ENCODE measurements around the gene CSAG2. TPM values are rescaled to one million over a fixed set of nuclear protein-coding genes. Genes with fewer than 3 reads are reported as not detected.
"Not testable (repeated sequence)": the region's sequence is repeated elsewhere in the genome, so short reads cannot be mapped to it uniquely, and the experiment has no call there.

Gene CSAG2
- total RNA-seq (2014; rRNA removed; shearing (Covaris generic)) (not detected in 2 replicates), polyA plus RNA-seq (2016; fragmentation: Nextera tagmentation; extraction: Ambion mirVana) (not detected in 2 replicates)
- long read RNA-seq: 0 reads

- not testable (repeated sequence) for H3K27ac ChIP-seq (ENCODE audit: low read depth); ATAC-seq
Observed at GRCh38 chrX:152709173-152709572, at the start of gene CSAG2. CSAG2 (minus strand) TSS chrX:152709273; CDS start chrX:152709112, 161 bp downstream.

DNA sequence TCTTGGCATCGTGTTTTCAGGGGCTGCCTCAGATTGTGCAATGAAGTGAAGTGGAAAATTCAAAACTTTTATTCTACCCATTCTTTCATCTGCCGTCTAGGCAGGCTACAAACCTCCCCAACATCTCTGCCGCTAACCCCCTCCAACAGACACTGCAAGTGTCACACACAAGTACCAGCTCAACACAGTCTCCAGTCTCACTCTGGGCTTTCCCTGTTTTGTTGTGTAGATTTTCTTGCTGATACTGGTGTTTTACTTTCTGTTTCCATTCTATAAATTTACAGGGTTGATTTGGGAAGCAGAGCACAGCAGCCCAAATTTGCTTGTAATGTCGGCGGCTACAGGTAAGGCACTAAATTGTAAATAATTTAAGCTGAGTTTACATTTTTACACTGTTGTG, 45.8 kb upstream of the CSAG2 start:
- H4K20me1 ChIP-seq (replicated peaks; ENCODE audit: insufficient read depth); H3K27me3 ChIP-seq (ENCODE audit: insufficient read depth); H3K4me1 ChIP-seq (ENCODE audit: insufficient read depth); H3K4me3 Mint-ChIP-seq; H3K36me3 ChIP-seq (ENCODE audit: insufficient read depth); H3K36me3 Mint-ChIP-seq (ENCODE audit: low read depth); H3K4me2 ChIP-seq; H3K9me2 ChIP-seq (ENCODE audit: insufficient read depth); DNase-seq (ENCODE audit: low spot score); H2AFZ ChIP-seq; H3K4me1 Mint-ChIP-seq; H3K9me3 Mint-ChIP-seq; H3K27ac ChIP-seq (ENCODE audit: low read depth); H3K27me3 Mint-ChIP-seq (ENCODE audit: insufficient read depth, low read depth, poor library complexity); H3K4me3 ChIP-seq; H3K27ac Mint-ChIP-seq; H3K79me2 ChIP-seq (replicated peaks; ENCODE audit: insufficient read depth); ATAC-seq; H3F3A ChIP-seq (replicated peaks; ENCODE audit: low read depth): not testable (repeated sequence)

More at GRCh38 chrX:152709173-152709572, at the start of gene CSAG2:
- not testable (repeated sequence) for H3K4me3 ChIP-seq; H3K4me1 Mint-ChIP-seq; H3K27me3 ChIP-seq (ENCODE audit: insufficient read depth); H3K4me3 Mint-ChIP-seq; H3K4me2 ChIP-seq; H3K27me3 Mint-ChIP-seq (ENCODE audit: insufficient read depth, low read depth, poor library complexity); H4K20me1 ChIP-seq (replicated peaks; ENCODE audit: insufficient read depth); H3K4me1 ChIP-seq (ENCODE audit: insufficient read depth); H3K36me3 ChIP-seq (ENCODE audit: insufficient read depth); H2AFZ ChIP-seq; H3K36me3 Mint-ChIP-seq (ENCODE audit: low read depth); H3K9me3 Mint-ChIP-seq; H3K79me2 ChIP-seq (replicated peaks; ENCODE audit: insufficient read depth); H3F3A ChIP-seq (replicated peaks; ENCODE audit: low read depth); H3K27ac Mint-ChIP-seq; H3K9me2 ChIP-seq (ENCODE audit: insufficient read depth); DNase-seq (ENCODE audit: low spot score)

DNA sequence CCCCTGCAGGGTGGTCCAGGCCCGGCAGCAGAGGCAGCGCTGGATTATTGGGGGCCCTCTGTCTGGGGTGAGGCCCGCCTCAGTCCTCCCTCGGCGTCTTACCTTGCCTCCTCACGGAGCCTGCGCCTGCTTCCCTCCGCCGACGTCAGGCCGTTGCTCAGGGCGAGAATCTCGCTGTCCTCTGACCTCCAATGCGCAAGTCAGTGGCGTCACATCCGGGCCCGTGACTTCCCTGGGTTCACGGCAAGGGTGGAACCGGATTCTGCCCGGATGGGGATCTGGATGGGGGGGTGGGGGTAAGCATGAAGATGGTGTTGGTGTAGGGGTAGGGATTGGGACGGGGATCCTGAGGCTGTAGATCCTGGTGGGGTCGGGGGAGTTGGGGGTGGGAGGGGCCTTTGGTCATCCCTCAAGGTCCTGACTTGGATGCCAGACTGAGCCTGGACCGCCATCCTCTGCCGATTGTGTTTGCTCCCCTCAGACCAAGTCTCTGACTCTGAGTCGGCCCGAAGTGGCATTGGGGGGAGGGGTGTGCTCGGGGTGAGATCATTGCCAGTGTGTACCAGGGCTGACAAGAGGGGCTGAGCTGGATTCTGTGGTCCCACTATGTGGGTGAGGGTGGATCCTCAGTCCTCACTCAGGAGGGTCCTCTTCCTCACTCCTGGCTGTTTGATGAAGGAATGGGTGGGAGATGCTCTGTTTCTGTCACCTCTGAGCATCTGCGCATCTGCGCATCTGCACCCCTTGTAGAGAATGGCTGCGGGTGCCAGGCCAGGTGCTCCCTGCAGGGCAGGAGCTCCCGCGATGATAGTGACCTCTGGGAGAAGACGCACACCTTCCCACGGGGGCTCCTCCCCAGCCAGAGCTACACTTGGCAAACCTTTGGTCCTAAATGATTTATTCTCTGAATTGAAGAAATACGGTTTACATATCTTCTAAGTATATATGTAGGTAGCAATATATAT, 44.9 kb upstream of the CSAG2 start, which contains the start of gene MAGEA2:
Gene MAGEA2 (minus strand): TSS at position 157 of the 965 bp plus-strand sequence. CDS start 2,479 bp downstream, outside the sequence.
- H3K4me2 ChIP-seq; H3K4me3 Mint-ChIP-seq; H3K36me3 ChIP-seq (ENCODE audit: insufficient read depth); H3K4me1 ChIP-seq (ENCODE audit: insufficient read depth); H3K27ac ChIP-seq (ENCODE audit: low read depth); H3K9me2 ChIP-seq (ENCODE audit: insufficient read depth); H4K20me1 ChIP-seq (replicated peaks; ENCODE audit: insufficient read depth); H3K4me3 ChIP-seq; H3K79me2 ChIP-seq (replicated peaks; ENCODE audit: insufficient read depth); H3K27ac Mint-ChIP-seq; H3K9me3 Mint-ChIP-seq; H3K27me3 Mint-ChIP-seq (ENCODE audit: insufficient read depth, low read depth, poor library complexity); H2AFZ ChIP-seq; H3K4me1 Mint-ChIP-seq; H3F3A ChIP-seq (replicated peaks; ENCODE audit: low read depth); DNase-seq (ENCODE audit: low spot score); H3K36me3 Mint-ChIP-seq (ENCODE audit: low read depth); H3K27me3 ChIP-seq (ENCODE audit: insufficient read depth): not testable (repeated sequence)
- ATAC-seq: peak; percentile 48

DNA sequence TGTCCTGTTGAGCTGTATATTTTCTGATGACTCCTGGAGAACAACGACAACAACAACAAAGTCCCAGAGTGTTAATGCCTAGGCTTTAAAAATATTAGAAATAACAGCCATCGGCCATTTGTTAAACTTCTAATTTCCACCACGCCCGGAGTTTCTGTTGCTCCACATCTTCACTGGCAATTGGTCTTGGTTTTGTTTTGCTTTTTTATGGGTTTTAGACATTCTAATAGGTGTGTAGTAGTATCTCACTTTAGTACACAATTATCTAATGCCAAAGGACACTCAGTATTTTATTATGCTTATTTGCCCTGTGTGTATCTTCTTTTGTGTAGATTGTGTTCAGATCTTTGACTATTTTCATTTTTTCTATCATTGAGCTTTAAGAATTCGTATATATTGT, 29.5 kb upstream of the CSAG2 start:
- H3K9me3 Mint-ChIP-seq: no peaks in the 10 kb centered on the region
- Histone ChIP-seq H3K9me2 (ENCODE audit: insufficient read depth) (no peaks in the 10 kb centered on the region), H3K27me3 (ENCODE audit: insufficient read depth) (no peaks in the 10 kb centered on the region), H3K27ac (ENCODE audit: low read depth) (no peak overlapping the region), H3K79me2 (replicated peaks; ENCODE audit: insufficient read depth) (no peaks in the 10 kb centered on the region), H3K4me2 (no peak overlapping the region), H3K4me3 (no peak overlapping the region), H3K4me1 (ENCODE audit: insufficient read depth) (no peaks in the 10 kb centered on the region), H2AFZ (no peak overlapping the region), H3K36me3 (ENCODE audit: insufficient read depth) (no peaks in the 10 kb centered on the region), H3F3A (replicated peaks; ENCODE audit: low read depth) (no peaks in the 10 kb centered on the region), H4K20me1 (replicated peaks; ENCODE audit: insufficient read depth) (no peaks in the 10 kb centered on the region)
- H3K4me3 Mint-ChIP-seq: no peak overlapping the region
- H3K27ac Mint-ChIP-seq: no peak overlapping the region
- H3K27me3 Mint-ChIP-seq (ENCODE audit: insufficient read depth, low read depth, poor library complexity): no peaks in the 10 kb centered on the region
- DNase-seq (ENCODE audit: low spot score): no peak
- no peaks in the 10 kb centered on the region for H3K4me1 Mint-ChIP-seq
- ATAC-seq: no peak
- no peaks in the 10 kb centered on the region for H3K36me3 Mint-ChIP-seq (ENCODE audit: low read depth)
- TF ChIP-seq ZNF331 (CRISPR knock-in tag; IDR thresholded peaks at IDR 0.05; ENCODE audit: low read depth) (no peak), CREB1 (CRISPR knock-in tag; IDR thresholded peaks at IDR 0.05; ENCODE audit: low read depth) (no peak), JUNB (IDR thresholded peaks at IDR 0.05; ENCODE audit: unreplicated experiment) (no peak), NANOG (IDR thresholded peaks at IDR 0.05; ENCODE audit: borderline replicate concordance) (no peak), POLR2AphosphoS5 (IDR thresholded peaks at IDR 0.05; ENCODE audit: low read depth) (no peak), ETS1 (IDR thresholded peaks at IDR 0.05) (no peak), EZH2 (IDR thresholded peaks at IDR 0.05; ENCODE audit: low read depth, unreplicated experiment) (no peak), ZNF114 (CRISPR knock-in tag; IDR thresholded peaks at IDR 0.05) (no peak), EZH2phosphoT487 (IDR thresholded peaks at IDR 0.05; ENCODE audit: unreplicated experiment) (no peak)
- TF ChIP-seq, protein P1, sequence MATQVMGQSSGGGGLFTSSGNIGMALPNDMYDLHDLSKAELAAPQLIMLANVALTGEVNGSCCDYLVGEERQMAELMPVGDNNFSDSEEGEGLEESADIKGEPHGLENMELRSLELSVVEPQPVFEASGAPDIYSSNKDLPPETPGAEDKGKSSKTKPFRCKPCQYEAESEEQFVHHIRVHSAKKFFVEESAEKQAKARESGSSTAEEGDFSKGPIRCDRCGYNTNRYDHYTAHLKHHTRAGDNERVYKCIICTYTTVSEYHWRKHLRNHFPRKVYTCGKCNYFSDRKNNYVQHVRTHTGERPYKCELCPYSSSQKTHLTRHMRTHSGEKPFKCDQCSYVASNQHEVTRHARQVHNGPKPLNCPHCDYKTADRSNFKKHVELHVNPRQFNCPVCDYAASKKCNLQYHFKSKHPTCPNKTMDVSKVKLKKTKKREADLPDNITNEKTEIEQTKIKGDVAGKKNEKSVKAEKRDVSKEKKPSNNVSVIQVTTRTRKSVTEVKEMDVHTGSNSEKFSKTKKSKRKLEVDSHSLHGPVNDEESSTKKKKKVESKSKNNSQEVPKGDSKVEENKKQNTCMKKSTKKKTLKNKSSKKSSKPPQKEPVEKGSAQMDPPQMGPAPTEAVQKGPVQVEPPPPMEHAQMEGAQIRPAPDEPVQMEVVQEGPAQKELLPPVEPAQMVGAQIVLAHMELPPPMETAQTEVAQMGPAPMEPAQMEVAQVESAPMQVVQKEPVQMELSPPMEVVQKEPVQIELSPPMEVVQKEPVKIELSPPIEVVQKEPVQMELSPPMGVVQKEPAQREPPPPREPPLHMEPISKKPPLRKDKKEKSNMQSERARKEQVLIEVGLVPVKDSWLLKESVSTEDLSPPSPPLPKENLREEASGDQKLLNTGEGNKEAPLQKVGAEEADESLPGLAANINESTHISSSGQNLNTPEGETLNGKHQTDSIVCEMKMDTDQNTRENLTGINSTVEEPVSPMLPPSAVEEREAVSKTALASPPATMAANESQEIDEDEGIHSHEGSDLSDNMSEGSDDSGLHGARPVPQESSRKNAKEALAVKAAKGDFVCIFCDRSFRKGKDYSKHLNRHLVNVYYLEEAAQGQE (IDR thresholded peaks at IDR 0.05; ENCODE audit: unreplicated experiment): no peak
